Ovary (tissue), 9 donors: ENCODE results near the gene PLPP6. TPM values are rescaled to one million over a fixed set of nuclear protein-coding genes. Genes with fewer than 3 reads are reported as not detected.

ENCODE experiments used
- DNase-seq, 5 donors: peaks; one replicate each; pipeline ENCODE4 v3.0.0-alpha.2; 2019 to 2020
- H3K27ac ChIP-seq, 2 donors: fragments of 200-600 bp; one replicate each; pipeline versions ENCODE4 v1.5.1 to v1.8.0; 2019 to 2022
- H3K27me3 ChIP-seq: fragments of 200-600 bp; one replicate; pipeline ENCODE4 v1.8.0; 2022
- H3K36me3 ChIP-seq: fragments of 200-600 bp; sonication (generic); one replicate; pipeline ENCODE4 v1.5.1; 2019
- H3K4me1 ChIP-seq: one replicate; pipeline ENCODE4 v1.8.1; 2013; ENCODE audit warnings: mild to moderate bottlenecking, moderate library complexity; ENCODE audit not compliant: insufficient read depth
- H3K4me3 ChIP-seq: fragments of 200-600 bp; sonication (generic); one replicate; pipeline ENCODE4 v1.5.1; 2017
- H3K9me3 ChIP-seq, 2 donors: fragments of 200-600 bp in 1 of 2; sonication (generic) in 1 of 2; one replicate each; pipeline versions ENCODE4 v1.5.1 to v1.8.1; 2013 to 2019; ENCODE audit warnings: mild to moderate bottlenecking in 1 of 2, moderate library complexity in 1 of 2
- CTCF ChIP-seq, 3 donors: fragments of 450-650 bp in 2 of 3; fragments of 200-600 bp in 1 of 3; IDR thresholded peaks; one replicate each; pipeline versions ENCODE4 v1.5.1 to v1.8.0; 2016 to 2022; ENCODE audit warnings: antibody characterized with exemption in 3 of 3, mild to moderate bottlenecking in 1 of 3
- EP300 ChIP-seq: sonication (generic); formaldehyde crosslinking; IDR thresholded peaks from one replicate; pipeline ENCODE4 v1.6.1; 2017; ENCODE audit warnings: antibody characterized with exemption
- POLR2A ChIP-seq: fragments of 450-650 bp; IDR thresholded peaks from one replicate; pipeline ENCODE4 v1.6.1; 2017; ENCODE audit warnings: antibody characterized with exemption, mild to moderate bottlenecking, moderate library complexity
- WGBS, 3 donors: extraction: QIAGEN DNeasy Blood & Tissue Kit in 1 of 3; methylation state at CpG; one replicate each; pipeline versions ENCODE4 v1.1.5 to v1.1.7; 2013 to 2017; 5-methylcytosine and 5-hydroxymethylcytosine counted together
- intact Hi-C, 4 donors: fragments of 100-400 bp; cut with DNase I; formaldehyde crosslinking; loops; one replicate each; pipeline versions ENCODE4 v1.11.0 to v1.15.1; 2022 to 2023
- polyA plus RNA-seq, 2 donors: library from polyadenylated mRNA; stranded (reverse); fragments of 200-250 nt in 1 of 2; fragments of 350-450 nt in 1 of 2; fragmentation: Illumina TruSeq in 1 of 2; extraction: RNeasy Lipid Tissue Mini Kit (QIAGEN cat#74804) in 1 of 2; gene quantifications; one replicate each; pipeline ENCODE4 v1.2.3, GENCODE V29; 2013 to 2014
- total RNA-seq, 7 donors: library from RNA; depleted of rRNA in 2 of 7; stranded (reverse); fragments of >200 nt in 2 of 7; fragmentation: NEBNext Ultra II Directional in 3 of 7; extraction: Animal tissue kit (Norgen Biotek cat#: 25700) in 3 of 7; gene quantifications; one replicate each; pipeline versions ENCODE4 v1.1.0 to v1.2.4, GENCODE V29; 2016 to 2023
- donor health status: DM: no; HTN: no; CAD: no; lungs with moderate emphysema.
- donor health status: DM: no; HTN: no; CAD: no.
- donor health status: Bipolar disorder and iron deficiency.
- donor health status: DM: yes; HTN: yes; CAD: no.
- donor health status: DM: no; HTN: no; CAD: no.
- donor health status: DM: yes; HTN: yes; CAD: no.

PLPP6 gene
- total and polyA plus RNA-seq, 9 donors, result 4.6 to 10.0 (median 5.3) TPM

- Histone ChIP-seq H3K27ac (no peak overlapping the region), H3K36me3 (no peaks in the 10 kb centered on the region), H3K4me3 (no peak overlapping the region), H3K4me1 (peaks cover 4% of the 10 kb centered on the region), H3K27me3 (no peaks in the 10 kb centered on the region), H3K9me3 (no peaks in the 10 kb centered on the region)
- DNase-seq, result no peak
- TF ChIP-seq EP300, result no peak
- no peak for TF ChIP-seq CTCF (IDR thresholded peaks at IDR 0.05)
- no peak for TF ChIP-seq POLR2A
- intact Hi-C loops, result loop anchor here in 2 of 4 donors (5.0 to 10.0 kb wide), 2 partner anchors 65 to 307 kb away; partner anchors contain the start of genes AK3 (in 2 of the 2) and JAK2 (in 1 of the 2)
- 86 to 94% (median 90%) methylated on average over 3 of the region's 3 CpGs for WGBS, 3 donors
Measured at GRCh38 chr9:4677392-4677791, 15.3 kb downstream of the PLPP6 start.

- peak in 1 of 5 donors; percentile 35 for DNase-seq
- H3K27me3 ChIP-seq, result no peaks in the 10 kb centered on the region
- peak overlapping the region; percentile 90 to 91 for H3K27ac ChIP-seq
- WGBS, 3 donors, result 0 to 1% (median 1%) methylated on average over 16 of the region's 16 CpGs
- H3K9me3 ChIP-seq, result no peaks in the 10 kb centered on the region
- TF ChIP-seq CTCF (IDR thresholded peaks at IDR 0.05), result no peak
- TF ChIP-seq EP300, result no peak
- TF ChIP-seq POLR2A, result no peak
- no peaks in the 10 kb centered on the region for H3K36me3 ChIP-seq
- peak overlapping the region; percentile 59 for H3K4me3 ChIP-seq
- H3K4me1 ChIP-seq, result peaks cover 4% of the 10 kb centered on the region
- intact Hi-C loops, result loop anchor here in 2 of 4 donors (5.0 to 10.0 kb wide), 2 partner anchors 64 to 306 kb away; partner anchors contain the start of genes AK3 (in 2 of the 2) and JAK2 (in 1 of the 2)
Measured at GRCh38 chr9:4678679-4679267, 16.7 kb downstream of the PLPP6 start.

GRCh38 chr9:4679268-4680172 is 17.4 kb downstream of the PLPP6 start, which contains the start of gene CDC37L1:
CDC37L1 (plus strand) TSS chr9:4679569; CDS start chr9:4679768, 199 bp downstream.
- no peaks in the 10 kb centered on the region for H3K9me3 ChIP-seq
- H3K4me1 ChIP-seq, result peaks cover 4% of the 10 kb centered on the region
- intact Hi-C loops, result loop anchor here in 2 of 4 donors (5.0 to 10.0 kb wide), 2 partner anchors 63 to 305 kb away; partner anchors contain the start of genes AK3 (in 2 of the 2) and JAK2 (in 1 of the 2)
- peak within 1 kb of the TSS; percentile 59 for H3K4me3 ChIP-seq
- WGBS, 3 donors, result 0 to 1% (median 1%) methylated on average over 66 of the region's 66 CpGs
- peak; percentile 99 for DNase-seq
- no peaks in the 10 kb centered on the region for H3K27me3 ChIP-seq
- H3K36me3 ChIP-seq, result no peaks in the 10 kb centered on the region
- peak within 1 kb of the TSS; percentile 90 to 91 for H3K27ac ChIP-seq
- TF ChIP-seq CTCF (IDR thresholded peaks at IDR 0.05) (peak; percentile 55 to 86 (median 85)), POLR2A (peak; percentile 98), EP300 (no peak)

GRCh38 chr9:4680173-4680525 is 18.1 kb downstream of the PLPP6 start:
- Histone ChIP-seq H3K27ac (peak overlapping the region; percentile 90 to 91), H3K4me1 (peaks cover 5% of the 10 kb centered on the region), H3K9me3 (no peaks in the 10 kb centered on the region), H3K4me3 (peak overlapping the region; percentile 59), H3K27me3 (no peaks in the 10 kb centered on the region), H3K36me3 (no peaks in the 10 kb centered on the region)
- intact Hi-C loops, result no loop called here
- 0% methylated on average over 10 of the region's 10 CpGs for WGBS, 3 donors
- no peak for DNase-seq
- no peak for TF ChIP-seq CTCF (IDR thresholded peaks at IDR 0.05)
- TF ChIP-seq POLR2A, result no peak
- TF ChIP-seq EP300, result no peak
